Right lobe of liver (tissue), 6 donors: Measurements from ENCODE around the gene FMC1. TPM values are rescaled to one million over a fixed set of nuclear protein-coding genes. Genes with fewer than 3 reads are reported as not detected.

Source experiments
- ATAC-seq, 4 donors: fragments of 200-7000 bp; cut with Tn5 transposase; one replicate each; pipeline ENCODE4 v1.9.1; 2020; ENCODE audit warnings: mild to moderate bottlenecking in 4 of 4, moderate library complexity in 4 of 4
- DNase-seq, 3 donors: peaks; one replicate each; pipeline ENCODE4 v3.0.0-alpha.2; 2020
- H3K27ac ChIP-seq, 3 donors: fragments of 200-600 bp; one replicate each; pipeline ENCODE4 v1.8.0; 2022
- H3K27me3 ChIP-seq, 2 donors: fragments of 200-600 bp; one replicate each; pipeline ENCODE4 v1.8.0; 2022
- H3K36me3 ChIP-seq, 4 donors: fragments of 200-600 bp; sonication (generic) in 1 of 4; one replicate each; pipeline versions ENCODE4 v1.5.1 to v1.8.0; 2017 to 2022; ENCODE audit warnings: control low read depth in 1 of 4
- H3K4me1 ChIP-seq, 4 donors: fragments of 200-600 bp; sonication (generic) in 1 of 4; one replicate each; pipeline versions ENCODE4 v1.5.1 to v1.8.0; 2017 to 2022; ENCODE audit warnings: control low read depth in 1 of 4
- H3K4me3 ChIP-seq, 3 donors: fragments of 200-600 bp; one replicate each; pipeline ENCODE4 v1.8.0; 2022
- H3K9me3 ChIP-seq, 4 donors: fragments of 200-600 bp; sonication (generic) in 1 of 4; one replicate each; pipeline versions ENCODE4 v1.5.1 to v1.8.0; 2017 to 2022; ENCODE audit warnings: control low read depth in 1 of 4
- POLR2A ChIP-seq: fragments of 450-650 bp; IDR thresholded peaks from one replicate; pipeline ENCODE4 v1.6.1; 2017; ENCODE audit warnings: antibody characterized with exemption, mild to moderate bottlenecking
- WGBS: methylation state at CpG from one replicate; pipeline ENCODE4 v1.1.6; 2018; ENCODE audit warnings: low coverage, low lambda C conversion rate; ENCODE audit not compliant: insufficient coverage; ENCODE audit errors: missing lambda C conversion rate; 5-methylcytosine and 5-hydroxymethylcytosine counted together
- intact Hi-C, 2 donors: fragments of 100-400 bp; cut with DNase I; formaldehyde crosslinking; loops; one replicate each; pipeline versions ENCODE4 v1.11.2 to v1.14.1; 2022
- total RNA-seq, 6 experiments: library from RNA; depleted of rRNA in 2 of 6; stranded (reverse); fragments of >200 nt in 2 of 6; fragmentation: NEBNext Ultra II Directional in 3 of 6; extraction: Animal tissue kit (Norgen Biotek cat#: 25700) in 3 of 6; gene quantifications; one replicate each; pipeline versions ENCODE4 v1.1.0 to v1.2.4, GENCODE V29; 2016 to 2023
- TF ChIP-seq, protein P1 (sequence below), 4 donors: fragments of 200-600 bp in 3 of 4; fragments of 450-650 bp in 1 of 4; IDR thresholded peaks; one replicate each; pipeline versions ENCODE4 v1.5.1 to v1.8.0; 2016 to 2022; ENCODE audit warnings: antibody characterized with exemption in 4 of 4, mild to moderate bottlenecking in 2 of 4
- donor health status: DM: no; HTN: yes; CAD: no.
- donor health status: DM: no; HTN: no; CAD: no.
- donor health status: DM: no; HTN: no; CAD: no.
- donor health status: DM: no; HTN: yes; CAD: no.
- donor health status: DM: no; HTN: yes; CAD: no.

The FMC1 gene
- total RNA-seq, 6 experiments from 2014 or later, result 4.4 to 17.7 (median 6.2) TPM

DNA sequence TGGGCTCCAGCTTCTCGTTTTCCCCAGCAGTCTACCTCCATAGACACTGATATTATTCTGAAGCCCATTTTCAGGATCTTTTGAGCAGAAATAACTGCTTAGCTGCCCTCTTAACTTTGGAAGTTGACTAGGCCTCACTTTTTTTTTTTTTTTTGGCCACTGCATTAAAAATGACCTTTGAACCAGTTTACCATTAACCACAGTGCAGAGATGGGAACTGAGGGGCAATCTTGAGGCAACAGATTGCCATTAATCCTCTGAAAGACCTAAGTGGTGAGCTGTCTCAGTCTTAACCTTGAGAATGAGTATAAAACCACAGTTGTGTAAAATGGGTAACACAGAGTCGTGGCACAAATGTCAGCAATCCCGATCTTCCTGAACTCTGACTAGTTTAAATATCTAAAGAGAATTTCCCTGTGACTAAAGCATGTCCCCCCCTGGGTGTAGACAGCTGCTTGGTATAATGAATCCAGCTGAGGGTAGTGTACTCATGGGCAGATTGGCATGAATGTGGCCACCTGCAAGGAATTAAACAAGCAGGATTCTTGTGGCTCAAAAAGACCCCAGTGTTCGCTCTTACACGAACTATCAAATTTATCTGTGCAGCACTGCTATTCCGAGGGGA is 46.1 kb upstream of the FMC1 start:
- H3K27me3 ChIP-seq, result no peaks in the 10 kb centered on the region
- H3K36me3 ChIP-seq, result no peaks in the 10 kb centered on the region
- intact Hi-C loops, result no loop called here
- H3K4me1 ChIP-seq, result peaks cover 0 to 24% (median 7%) of the 10 kb centered on the region in 4 donors
- DNase-seq, result no peak
- no peaks in the 10 kb centered on the region for H3K9me3 ChIP-seq
- H3K4me3 ChIP-seq, result no peak overlapping the region
- TF ChIP-seq, protein P1, sequence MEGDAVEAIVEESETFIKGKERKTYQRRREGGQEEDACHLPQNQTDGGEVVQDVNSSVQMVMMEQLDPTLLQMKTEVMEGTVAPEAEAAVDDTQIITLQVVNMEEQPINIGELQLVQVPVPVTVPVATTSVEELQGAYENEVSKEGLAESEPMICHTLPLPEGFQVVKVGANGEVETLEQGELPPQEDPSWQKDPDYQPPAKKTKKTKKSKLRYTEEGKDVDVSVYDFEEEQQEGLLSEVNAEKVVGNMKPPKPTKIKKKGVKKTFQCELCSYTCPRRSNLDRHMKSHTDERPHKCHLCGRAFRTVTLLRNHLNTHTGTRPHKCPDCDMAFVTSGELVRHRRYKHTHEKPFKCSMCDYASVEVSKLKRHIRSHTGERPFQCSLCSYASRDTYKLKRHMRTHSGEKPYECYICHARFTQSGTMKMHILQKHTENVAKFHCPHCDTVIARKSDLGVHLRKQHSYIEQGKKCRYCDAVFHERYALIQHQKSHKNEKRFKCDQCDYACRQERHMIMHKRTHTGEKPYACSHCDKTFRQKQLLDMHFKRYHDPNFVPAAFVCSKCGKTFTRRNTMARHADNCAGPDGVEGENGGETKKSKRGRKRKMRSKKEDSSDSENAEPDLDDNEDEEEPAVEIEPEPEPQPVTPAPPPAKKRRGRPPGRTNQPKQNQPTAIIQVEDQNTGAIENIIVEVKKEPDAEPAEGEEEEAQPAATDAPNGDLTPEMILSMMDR (IDR thresholded peaks at IDR 0.05), result no peak
- no peak for TF ChIP-seq POLR2A
- ATAC-seq, result peak in 2 of 4 donors; percentile 18 to 30
- 85% methylated on average over 5 of the region's 6 CpGs for WGBS
- H3K27ac ChIP-seq, result no peak overlapping the region

GRCh38 chr7:139297795-139298194 is 43.3 kb upstream of the FMC1 start:
- ATAC-seq (no peak), DNase-seq (no peak)
- no peaks in the 10 kb centered on the region for H3K36me3 ChIP-seq
- H3K9me3 ChIP-seq, result no peaks in the 10 kb centered on the region
- no peak overlapping the region for H3K4me3 ChIP-seq
- intact Hi-C loops, result no loop called here
- WGBS, result 46% methylated on average over 6 of the region's 6 CpGs
- peaks cover 0 to 43% (median 8%) of the 10 kb centered on the region in 4 donors for H3K4me1 ChIP-seq
- no peak for TF ChIP-seq POLR2A
- TF ChIP-seq, protein P1 (IDR thresholded peaks at IDR 0.05), result no peak
- no peak overlapping the region for H3K27ac ChIP-seq
- no peaks in the 10 kb centered on the region for H3K27me3 ChIP-seq

DNA sequence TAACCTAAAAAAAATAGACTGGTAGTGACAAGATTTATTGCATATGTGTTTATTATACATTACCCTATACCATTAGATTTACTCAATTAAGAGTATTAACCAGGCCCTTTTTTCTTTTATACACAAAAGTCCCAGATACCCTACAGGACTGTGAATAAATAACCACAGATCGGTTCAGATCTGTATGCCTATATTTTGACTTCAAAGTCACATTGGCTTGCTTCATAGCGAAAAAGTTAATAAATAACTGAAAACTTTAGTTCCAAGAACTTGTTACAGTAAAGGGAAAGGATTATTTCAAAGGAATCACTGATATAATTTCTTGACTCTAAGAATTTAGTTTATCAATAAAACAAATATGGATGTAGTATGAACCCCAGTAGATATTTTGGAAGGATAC is 41.8 kb upstream of the FMC1 start:
- ATAC-seq (peak; percentile 13 to 63 (median 56)), DNase-seq (no peak)
- no peak overlapping the region for H3K27ac ChIP-seq
- peaks cover 0 to 43% (median 8%) of the 10 kb centered on the region in 4 donors for H3K4me1 ChIP-seq
- no peaks in the 10 kb centered on the region for H3K27me3 ChIP-seq
- H3K36me3 ChIP-seq, result no peaks in the 10 kb centered on the region
- H3K9me3 ChIP-seq, result no peaks in the 10 kb centered on the region
- intact Hi-C loops, result no loop called here
- WGBS, result 24% methylated on average over 2 of the region's 2 CpGs
- no peak for TF ChIP-seq POLR2A
- TF ChIP-seq, protein P1 (IDR thresholded peaks at IDR 0.05), result no peak
- no peak overlapping the region for H3K4me3 ChIP-seq

- Histone ChIP-seq H3K27me3 (no peaks in the 10 kb centered on the region), H3K4me3 (no peak overlapping the region), H3K9me3 (no peaks in the 10 kb centered on the region), H3K4me1 (peaks cover 0 to 36% (median 8%) of the 10 kb centered on the region in 4 donors), H3K36me3 (no peaks in the 10 kb centered on the region), H3K27ac (no peak overlapping the region)
- WGBS, result 80% methylated on average over 2 of the region's 2 CpGs
- TF ChIP-seq POLR2A, result no peak
- TF ChIP-seq, protein P1 (IDR thresholded peaks at IDR 0.05), result no peak
- intact Hi-C loops, result no loop called here
- ATAC-seq, result no peak
- no peak for DNase-seq
These were observed 40.7 kb upstream of the FMC1 start for GRCh38 chr7:139300390-139300789.
